Activated CD8-positive, alpha-beta memory T cell treated with anti-CD3 and anti-CD28 coated beads, Interleukin-2, amount 10 ng/mL, durations not matched to agents 7 days and 5 days (primary cell): ENCODE data around the gene SDF2. TPM values are rescaled to one million over a fixed set of nuclear protein-coding genes. Genes with fewer than 3 reads are reported as not detected.

Source experiments
- ATAC-seq: fragments of 150-1000 bp; cut with Tn5 transposase; one replicate; pipeline ENCODE4 v1.10.0; 2021; ENCODE audit warnings: moderate library complexity
- CTCF ChIA-PET: fragments of 350-600 bp; sonication (Branson Sonifier 250); formaldehyde crosslinking; loops from one replicate; lab custom pipeline; 2021; ENCODE audit warnings: antibody characterized with exemption; lab: Charles Lee
- DNase-seq: peaks from one replicate; pipeline ENCODE4 v3.0.0-alpha.2; 2020
- H3K27ac Mint-ChIP-seq: one replicate; pipeline ENCODE4 v1.8.0; 2021; ENCODE audit warnings: mild to moderate bottlenecking, mixed read lengths
- H3K27me3 Mint-ChIP-seq: one replicate; pipeline ENCODE4 v1.8.0; 2021; ENCODE audit warnings: mixed read lengths
- H3K36me3 Mint-ChIP-seq: one replicate; pipeline ENCODE4 v1.8.0; 2021; ENCODE audit warnings: mild to moderate bottlenecking, mixed read lengths
- H3K4me1 Mint-ChIP-seq: one replicate; pipeline ENCODE4 v1.8.0; 2021; ENCODE audit warnings: mixed read lengths
- H3K4me3 Mint-ChIP-seq: one replicate; pipeline ENCODE4 v1.8.0; 2021; ENCODE audit warnings: mild to moderate bottlenecking, moderate library complexity, mixed read lengths
- H3K9me3 Mint-ChIP-seq: one replicate; pipeline ENCODE4 v1.8.0; 2022; ENCODE audit warnings: low read depth, mixed read lengths
- total RNA-seq, 2 experiments: library from RNA; stranded (reverse); gene quantifications; one replicate each; pipeline ENCODE4 v1.2.3, GENCODE V29; 2021

The SDF2 gene
- total RNA-seq, 2 experiments from 2014 or later = 45.9 to 48.9 TPM

DNA sequence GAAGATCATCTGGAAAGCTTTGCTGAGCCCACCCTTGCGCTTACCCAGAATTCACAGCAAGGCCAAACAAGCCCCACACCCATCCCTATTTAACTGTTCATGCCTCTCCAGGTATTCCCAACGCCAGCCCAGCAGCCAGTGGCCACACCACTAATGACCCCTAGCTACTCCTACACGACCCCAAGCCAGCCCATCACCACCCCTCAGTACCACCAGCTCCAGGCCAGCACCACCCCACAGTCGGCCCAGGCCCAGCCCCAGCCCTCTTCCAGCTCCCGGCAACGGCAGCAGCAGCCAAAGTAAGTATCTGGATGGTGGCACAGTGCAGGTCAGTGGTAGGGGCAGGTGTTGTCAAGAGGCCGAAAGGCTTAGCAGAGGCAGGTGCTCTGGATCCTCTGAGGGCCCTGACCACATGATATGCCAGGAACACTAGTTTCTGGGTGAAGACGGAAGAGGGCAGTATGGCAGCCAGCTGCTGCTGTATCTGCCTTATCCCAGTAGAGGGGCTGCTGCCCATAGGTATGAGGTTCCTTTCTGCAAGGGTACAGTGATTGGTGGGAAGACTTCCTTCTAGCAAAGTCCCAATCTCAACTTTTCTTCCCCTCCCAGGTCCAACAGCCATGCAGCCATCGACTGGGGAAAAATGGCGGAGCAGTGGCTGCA lies 39.3 kb upstream of the SDF2 start:
- Mint-ChIP-seq H3K27me3 (no peaks in the 10 kb centered on the region), H3K36me3 (peaks cover 40% of the 10 kb centered on the region), H3K27ac (no peak overlapping the region), H3K9me3 (no peaks in the 10 kb centered on the region), H3K4me3 (no peak overlapping the region), H3K4me1 (no peaks in the 10 kb centered on the region)
- CTCF ChIA-PET = no interaction called here
- no peak for DNase-seq
- no peak for ATAC-seq

DNA sequence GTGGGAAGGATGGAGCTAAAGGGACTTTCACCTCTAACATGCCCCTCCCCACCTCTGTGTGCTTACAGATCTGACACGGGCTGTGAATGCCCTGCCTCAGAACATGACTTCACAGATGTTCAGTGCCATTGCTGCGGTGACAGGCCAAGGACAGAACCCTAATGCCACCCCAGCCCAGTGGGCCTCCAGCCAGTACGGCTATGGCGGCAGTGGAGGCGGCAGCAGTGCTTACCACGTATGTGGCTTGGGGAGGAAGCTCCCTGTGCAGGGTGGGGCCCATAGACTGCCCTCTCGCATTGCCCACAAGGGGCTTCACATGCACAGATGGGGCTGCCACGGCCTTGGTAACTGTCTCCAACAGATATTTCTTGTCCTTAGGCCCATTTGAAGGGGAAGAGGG lies 38.6 kb upstream of the SDF2 start:
- Mint-ChIP-seq H3K4me1 (no peaks in the 10 kb centered on the region), H3K9me3 (no peaks in the 10 kb centered on the region), H3K27ac (no peak overlapping the region), H3K27me3 (no peaks in the 10 kb centered on the region), H3K36me3 (peaks cover 44% of the 10 kb centered on the region), H3K4me3 (no peak overlapping the region)
- CTCF ChIA-PET = interaction anchor here (1.7 kb wide), 1 partner anchor 54 kb away, joined by 5 read pairs; no protein-coding TSS in a partner anchor
- DNase-seq (no peak), ATAC-seq (no peak)

- Mint-ChIP-seq H3K36me3 (peaks cover 55% of the 10 kb centered on the region), H3K9me3 (no peaks in the 10 kb centered on the region), H3K4me3 (no peak overlapping the region), H3K27me3 (no peaks in the 10 kb centered on the region), H3K4me1 (no peaks in the 10 kb centered on the region), H3K27ac (no peak overlapping the region)
- CTCF ChIA-PET = interaction anchor here (1.7 kb wide), 1 partner anchor 52 kb away, joined by 5 read pairs; no protein-coding TSS in a partner anchor
- DNase-seq (no peak), ATAC-seq (no peak)
These were observed 36.7 kb upstream of the SDF2 start for GRCh38 chr17:28698253-28698941.

GRCh38 chr17:28693869-28694268 lies 32.2 kb upstream of the SDF2 start:
- peaks cover 59% of the 10 kb centered on the region for H3K36me3 Mint-ChIP-seq
- DNase-seq (no peak), ATAC-seq (no peak)
- H3K4me1 Mint-ChIP-seq = no peaks in the 10 kb centered on the region
- no peaks in the 10 kb centered on the region for H3K9me3 Mint-ChIP-seq
- no peak overlapping the region for H3K27ac Mint-ChIP-seq
- CTCF ChIA-PET = no interaction called here
- no peaks in the 10 kb centered on the region for H3K27me3 Mint-ChIP-seq
- no peak overlapping the region for H3K4me3 Mint-ChIP-seq

- no peaks in the 10 kb centered on the region for H3K9me3 Mint-ChIP-seq
- peaks cover 65% of the 10 kb centered on the region for H3K36me3 Mint-ChIP-seq
- no peaks in the 10 kb centered on the region for H3K27me3 Mint-ChIP-seq
- H3K4me1 Mint-ChIP-seq = no peaks in the 10 kb centered on the region
- no peak overlapping the region for H3K27ac Mint-ChIP-seq
- DNase-seq (no peak), ATAC-seq (no peak)
- H3K4me3 Mint-ChIP-seq = no peak overlapping the region
- CTCF ChIA-PET = interaction anchor here (0.9 kb wide), 1 partner anchor 21 kb away, joined by 3 read pairs; no protein-coding TSS in a partner anchor
These were observed 27.3 kb upstream of the SDF2 start for GRCh38 chr17:28689011-28689410.

GRCh38 chr17:28688481-28688880 lies 26.8 kb upstream of the SDF2 start:
- DNase-seq (no peak), ATAC-seq (no peak)
- H3K27me3 Mint-ChIP-seq = no peaks in the 10 kb centered on the region
- peaks cover 64% of the 10 kb centered on the region for H3K36me3 Mint-ChIP-seq
- no peaks in the 10 kb centered on the region for H3K9me3 Mint-ChIP-seq
- CTCF ChIA-PET = interaction anchor here (0.7 to 1.1 kb wide), 3 partner anchors 21 to 153 kb away, joined by 3 to 4 read pairs (median 4); no protein-coding TSS in a partner anchor
- no peaks in the 10 kb centered on the region for H3K4me1 Mint-ChIP-seq
- H3K27ac Mint-ChIP-seq = no peak overlapping the region
- no peak overlapping the region for H3K4me3 Mint-ChIP-seq

GRCh38 chr17:28686296-28686695 lies 24.6 kb upstream of the SDF2 start:
- Mint-ChIP-seq H3K27me3 (no peaks in the 10 kb centered on the region), H3K36me3 (peaks cover 70% of the 10 kb centered on the region), H3K4me3 (no peak overlapping the region), H3K4me1 (no peaks in the 10 kb centered on the region), H3K27ac (no peak overlapping the region), H3K9me3 (no peaks in the 10 kb centered on the region)
- CTCF ChIA-PET = interaction anchor here (1.3 kb wide), 1 partner anchor 39 kb away, joined by 4 read pairs; no protein-coding TSS in a partner anchor
- no peak for DNase-seq
- ATAC-seq = no peak

GRCh38 chr17:28685366-28685765 lies 23.7 kb upstream of the SDF2 start:
- no peak overlapping the region for H3K27ac Mint-ChIP-seq
- no peaks in the 10 kb centered on the region for H3K27me3 Mint-ChIP-seq
- ATAC-seq (no peak), DNase-seq (no peak)
- H3K9me3 Mint-ChIP-seq = no peaks in the 10 kb centered on the region
- CTCF ChIA-PET = interaction anchor here (0.6 kb wide), 1 partner anchor 25 kb away, joined by 4 read pairs; no protein-coding TSS in a partner anchor
- H3K4me1 Mint-ChIP-seq = no peaks in the 10 kb centered on the region
- H3K36me3 Mint-ChIP-seq = peaks cover 68% of the 10 kb centered on the region
- no peak overlapping the region for H3K4me3 Mint-ChIP-seq

DNA sequence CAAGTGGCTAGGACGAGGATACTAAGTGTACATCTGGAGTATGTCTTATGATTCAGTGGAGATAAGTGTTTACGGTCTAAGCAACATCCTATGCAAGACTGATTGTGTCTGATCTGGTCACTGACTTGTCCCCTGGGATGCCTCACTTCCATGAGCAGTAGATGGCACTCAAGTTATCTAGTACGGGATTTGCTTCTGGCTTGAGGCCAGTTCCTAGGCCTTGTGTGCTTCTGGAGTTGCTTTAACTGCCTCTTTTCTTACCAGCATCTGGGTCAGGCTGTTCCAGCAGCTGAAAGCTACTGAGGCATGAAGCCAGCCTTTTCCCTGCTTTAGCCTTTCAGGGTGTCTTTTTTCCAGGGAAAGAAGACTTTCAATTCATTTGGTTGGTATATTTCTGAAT lies 23.3 kb upstream of the SDF2 start:
- Mint-ChIP-seq H3K27ac (no peak overlapping the region), H3K27me3 (no peaks in the 10 kb centered on the region), H3K9me3 (no peaks in the 10 kb centered on the region), H3K36me3 (peaks cover 66% of the 10 kb centered on the region), H3K4me3 (no peak overlapping the region), H3K4me1 (no peaks in the 10 kb centered on the region)
- ATAC-seq (no peak), DNase-seq (no peak)
- CTCF ChIA-PET = no interaction called here

DNA sequence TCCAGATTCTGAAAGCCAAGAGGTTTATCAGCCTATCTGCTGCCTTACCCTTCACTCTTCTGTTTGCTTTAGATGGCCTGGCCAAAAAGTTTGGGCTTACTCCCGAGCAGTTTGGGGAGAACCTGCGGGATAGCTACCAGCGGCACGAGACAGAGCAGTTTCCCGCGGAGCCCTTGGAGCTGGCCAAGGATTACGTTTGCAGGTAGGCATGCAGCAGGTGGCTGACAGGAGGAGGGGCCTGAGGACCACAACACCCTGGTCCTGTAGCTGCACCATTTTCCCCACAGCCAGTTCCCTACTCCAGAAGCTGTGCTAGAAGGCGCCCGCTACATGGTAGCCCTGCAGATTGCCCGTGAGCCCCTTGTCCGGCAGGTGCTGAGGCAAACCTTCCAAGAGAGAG lies 20.9 kb upstream of the SDF2 start:
- H3K4me3 Mint-ChIP-seq = no peak overlapping the region
- CTCF ChIA-PET = interaction anchor here (1.3 kb wide), 1 partner anchor 14 kb away, joined by 3 read pairs; no protein-coding TSS in a partner anchor
- no peaks in the 10 kb centered on the region for H3K9me3 Mint-ChIP-seq
- DNase-seq (no peak), ATAC-seq (no peak)
- no peak overlapping the region for H3K27ac Mint-ChIP-seq
- H3K27me3 Mint-ChIP-seq = no peaks in the 10 kb centered on the region
- H3K36me3 Mint-ChIP-seq = peaks cover 54% of the 10 kb centered on the region
- no peaks in the 10 kb centered on the region for H3K4me1 Mint-ChIP-seq

DNA sequence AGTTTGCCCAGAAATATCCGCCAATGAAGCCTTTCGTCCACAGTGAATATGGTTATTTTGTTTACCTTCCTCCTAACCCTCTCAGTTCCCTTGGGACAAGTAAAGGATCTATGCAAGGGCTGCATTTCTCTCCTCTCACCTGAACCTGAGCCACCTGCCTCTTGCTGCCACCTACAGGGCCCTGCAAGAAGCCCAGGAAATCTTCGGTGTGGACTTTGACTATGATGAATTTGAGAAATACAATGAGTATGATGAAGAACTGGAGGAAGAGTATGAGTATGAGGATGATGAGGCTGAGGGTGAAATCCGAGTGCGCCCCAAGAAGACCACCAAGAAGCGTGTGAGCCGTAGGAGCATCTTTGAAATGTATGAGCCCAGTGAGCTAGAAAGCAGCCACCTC lies 14.3 kb upstream of the SDF2 start:
- Mint-ChIP-seq H3K4me1 (no peaks in the 10 kb centered on the region), H3K27ac (no peak overlapping the region), H3K36me3 (peaks cover 55% of the 10 kb centered on the region), H3K9me3 (no peaks in the 10 kb centered on the region), H3K4me3 (no peak overlapping the region), H3K27me3 (no peaks in the 10 kb centered on the region)
- DNase-seq = no peak
- CTCF ChIA-PET = interaction anchor here (1.0 to 4.1 kb wide), 7 partner anchors 8 to 63 kb away, joined by 3 to 39 read pairs (median 4); partner anchors contain the start of genes BLTP2, SDF2 and SUPT6H
- ATAC-seq = no peak

GRCh38 chr17:28675490-28675889 lies 13.8 kb upstream of the SDF2 start:
- DNase-seq = no peak
- no peak overlapping the region for H3K27ac Mint-ChIP-seq
- H3K36me3 Mint-ChIP-seq = peaks cover 58% of the 10 kb centered on the region

GRCh38 chr17:28669918-28670317 lies 8.2 kb upstream of the SDF2 start:
- no peak for DNase-seq
- Mint-ChIP-seq H3K4me1 (peaks cover 21% of the 10 kb centered on the region), H3K36me3 (peaks cover 50% of the 10 kb centered on the region), H3K27ac (no peak overlapping the region), H3K9me3 (no peaks in the 10 kb centered on the region), H3K4me3 (no peak overlapping the region), H3K27me3 (no peaks in the 10 kb centered on the region)
- CTCF ChIA-PET = interaction anchor here (1.0 to 1.7 kb wide), 4 partner anchors 9 to 23 kb away, joined by 3 to 4 read pairs (median 4); no protein-coding TSS in a partner anchor
- ATAC-seq = no peak

More at GRCh38 chr17:28675490-28675889, 13.8 kb upstream of the SDF2 start:
- peaks cover 2% of the 10 kb centered on the region for H3K4me1 Mint-ChIP-seq
- ATAC-seq = no peak
- no peaks in the 10 kb centered on the region for H3K9me3 Mint-ChIP-seq
- H3K27me3 Mint-ChIP-seq = no peaks in the 10 kb centered on the region
- H3K4me3 Mint-ChIP-seq = no peak overlapping the region
- CTCF ChIA-PET = interaction anchor here (1.0 to 4.1 kb wide), 8 partner anchors 8 to 75 kb away, joined by 3 to 39 read pairs (median 3); partner anchors contain the start of genes BLTP2, SDF2 and SUPT6H
